Measurements from ENCODE around the gene SDHB. TPM values are rescaled to one million over a fixed set of nuclear protein-coding genes. Genes with fewer than 3 reads are reported as not detected.

Gene SDHB
- total RNA-seq, 1 experiment from 2014 or later: 212 TPM

- Histone ChIP-seq H3K9me3 (ENCODE audit: control insufficient read depth, insufficient read depth, low read depth, low read length) (no peaks in the 10 kb centered on the region), H3K4me1 (ENCODE audit: control insufficient read depth, insufficient read depth, low read length) (peaks cover 31% of the 10 kb centered on the region), H3K4me3 (ENCODE audit: low read depth in 2 of 2, low read length in 2 of 2) (no peak overlapping the region), H3K27me3 (ENCODE audit: control insufficient read depth, insufficient read depth, low read length) (no peaks in the 10 kb centered on the region), H3K27ac (ENCODE audit: low read length) (no peak overlapping the region), H3K36me3 (ENCODE audit: control insufficient read depth, insufficient read depth, low read length) (no peaks in the 10 kb centered on the region)
- intact Hi-C loops (cut with micrococcal nuclease; ENCODE audit: unreplicated experiment) (no loop called here), in situ Hi-C loops (cut with HindIII; ENCODE audit: low pct_unique_long_range_greater_than_20kb, low sequenced_read_pairs) (no loop called here)
- BruUV-seq (replicated peaks): no TSS peak
- ChIA-PET CTCF (interaction anchor here (0.6 kb wide), 1 partner anchor 49 kb away, joined by 4 read pairs; no protein-coding TSS in a partner anchor), POLR2A (no interaction called here)
- TF ChIP-seq SIN3A (IDR thresholded peaks at IDR 0.05; ENCODE audit: borderline replicate concordance, insufficient read depth, low read depth, low read length) (no peak), POLR2AphosphoS5 (IDR thresholded peaks at IDR 0.05; ENCODE audit: low read depth, low read length) (no peak), CTCF (IDR thresholded peaks at IDR 0.05) (no peak), TCF7L2 (IDR thresholded peaks at IDR 0.05; ENCODE audit: low read depth, low read length) (peak; percentile 52; the same call in 1 of the 2 replicates), REST (IDR thresholded peaks at IDR 0.05; ENCODE audit: insufficient read depth in 1 of 2, low read depth in 2 of 2, low read length in 1 of 2) (no peak)
- ATAC-seq (no peak), DNase-seq (ENCODE audit: low read depth, low spot score) (no peak)
Measured at GRCh38 chr1:17012775-17013490, 40.9 kb downstream of the SDHB start.

- intact Hi-C loops (cut with micrococcal nuclease; ENCODE audit: unreplicated experiment): no loop called here
- ATAC-seq: peak; percentile 98
- Histone ChIP-seq H3K36me3 (ENCODE audit: control insufficient read depth, insufficient read depth, low read length) (no peaks in the 10 kb centered on the region), H3K4me1 (ENCODE audit: control insufficient read depth, insufficient read depth, low read length) (peaks cover 31% of the 10 kb centered on the region), H3K27ac (ENCODE audit: low read length) (peak within 1 kb of the TSS; percentile 40), H3K9me3 (ENCODE audit: control insufficient read depth, insufficient read depth, low read depth, low read length) (no peaks in the 10 kb centered on the region), H3K27me3 (ENCODE audit: control insufficient read depth, insufficient read depth, low read length) (no peaks in the 10 kb centered on the region), H3K4me3 (ENCODE audit: low read depth in 2 of 2, low read length in 2 of 2) (peak within 1 kb of the TSS; percentile 68 to 71)
- TF ChIP-seq SIN3A (IDR thresholded peaks at IDR 0.05; ENCODE audit: borderline replicate concordance, insufficient read depth, low read depth, low read length) (peak; percentile 46; the same call in 1 of the 2 replicates), REST (IDR thresholded peaks at IDR 0.05; ENCODE audit: insufficient read depth in 1 of 2, low read depth in 2 of 2, low read length in 1 of 2) (no peak)
- ChIA-PET CTCF (interaction anchor here (0.6 to 0.7 kb wide), 2 partner anchors 47 to 107 kb away, joined by 4 to 8 read pairs; partner anchors contain the start of gene PADI2), POLR2A (no interaction called here)
- in situ Hi-C loops (cut with HindIII; ENCODE audit: low pct_unique_long_range_greater_than_20kb, low sequenced_read_pairs): no loop called here
- no TSS peak for BruUV-seq (replicated peaks)
- peak; percentile 33 for DNase-seq (ENCODE audit: low read depth, low spot score)
Measured at GRCh38 chr1:17011439-17012307, 42.2 kb downstream of the SDHB start, which contains the start of gene ATP13A2. TSS of gene ATP13A2 (minus strand) at chr1:17011928. CDS start at chr1:17011738, 190 bp downstream.
